ENCODE results near the gene LIN28B. TPM values are rescaled to one million over a fixed set of nuclear protein-coding genes. Genes with fewer than 3 reads are reported as not detected.

The LIN28B gene
- total RNA-seq, 4 donors from 2014 or later, result not detected

GRCh38 chr6:105041880-105042279 lies 85.0 kb downstream of the LIN28B start:
- DNase-seq, result no peak
- no peaks in the 10 kb centered on the region for H3K27me3 ChIP-seq
- no peak overlapping the region for H3K27ac ChIP-seq
- no peaks in the 10 kb centered on the region for H3K36me3 ChIP-seq
- H3K4me3 ChIP-seq, result no peak overlapping the region
- no peaks in the 10 kb centered on the region for H3K4me1 ChIP-seq
- TF ChIP-seq CTCF (IDR thresholded peaks at IDR 0.05) (no peak), POLR2A (IDR thresholded peaks at IDR 0.05) (no peak)
- H3K9me3 ChIP-seq, result no peaks in the 10 kb centered on the region

GRCh38 chr6:105042648-105043047 lies 85.7 kb downstream of the LIN28B start:
- Histone ChIP-seq H3K36me3 (no peaks in the 10 kb centered on the region), H3K27me3 (no peaks in the 10 kb centered on the region), H3K27ac (no peak overlapping the region), H3K9me3 (no peaks in the 10 kb centered on the region), H3K4me1 (no peaks in the 10 kb centered on the region), H3K4me3 (no peak overlapping the region)
- TF ChIP-seq POLR2A (IDR thresholded peaks at IDR 0.05) (no peak), CTCF (IDR thresholded peaks at IDR 0.05) (no peak)
- no peak for DNase-seq

GRCh38 chr6:105043979-105044378 lies 87.1 kb downstream of the LIN28B start:
- DNase-seq, result no peak
- Histone ChIP-seq H3K36me3 (no peaks in the 10 kb centered on the region), H3K4me1 (no peaks in the 10 kb centered on the region), H3K4me3 (no peak overlapping the region), H3K9me3 (no peaks in the 10 kb centered on the region), H3K27ac (no peak overlapping the region), H3K27me3 (no peaks in the 10 kb centered on the region)
- TF ChIP-seq CTCF (IDR thresholded peaks at IDR 0.05) (no peak), POLR2A (IDR thresholded peaks at IDR 0.05) (no peak)

- TF ChIP-seq CTCF (IDR thresholded peaks at IDR 0.05), result no peak
- Histone ChIP-seq H3K36me3 (no peaks in the 10 kb centered on the region), H3K9me3 (no peaks in the 10 kb centered on the region), H3K4me1 (no peaks in the 10 kb centered on the region), H3K27ac (no peak overlapping the region), H3K27me3 (no peaks in the 10 kb centered on the region), H3K4me3 (no peak overlapping the region)
- DNase-seq, result no peak
Measured at GRCh38 chr6:105045526-105045925, 88.6 kb downstream of the LIN28B start.

GRCh38 chr6:105051941-105052471 lies 95.1 kb downstream of the LIN28B start:
- no peak overlapping the region for H3K4me3 ChIP-seq
- DNase-seq, result no peak
- H3K9me3 ChIP-seq, result no peaks in the 10 kb centered on the region
- H3K27me3 ChIP-seq, result no peaks in the 10 kb centered on the region
- no peaks in the 10 kb centered on the region for H3K4me1 ChIP-seq
- no peak overlapping the region for H3K27ac ChIP-seq
- no peaks in the 10 kb centered on the region for H3K36me3 ChIP-seq
- no peak for TF ChIP-seq POLR2A (IDR thresholded peaks at IDR 0.05)
- no peak for TF ChIP-seq CTCF (IDR thresholded peaks at IDR 0.05)

GRCh38 chr6:105056646-105057045 lies 99.7 kb downstream of the LIN28B start:
- TF ChIP-seq POLR2A (IDR thresholded peaks at IDR 0.05), result no peak
- no peak for TF ChIP-seq CTCF (IDR thresholded peaks at IDR 0.05)
- Histone ChIP-seq H3K27me3 (no peaks in the 10 kb centered on the region), H3K4me3 (no peak overlapping the region), H3K9me3 (no peaks in the 10 kb centered on the region), H3K36me3 (no peaks in the 10 kb centered on the region), H3K27ac (no peak overlapping the region), H3K4me1 (no peaks in the 10 kb centered on the region)
- no peak for DNase-seq
